Endothelial cell of umbilical vein (primary cell): Measurements from ENCODE around the gene ZDHHC6. TPM values are rescaled to one million over a fixed set of nuclear protein-coding genes. Genes with fewer than 3 reads are reported as not detected.

Source experiments
- BruUV-seq: library from RNA; stranded (reverse); fragments of 400-500 nt; replicated peaks from 2 replicates; lab custom pipeline; 2021; lab: Mats Ljungman, UMichigan
- CTCF ChIA-PET: fragments of 300-600, 350-600 bp; sonication (Branson Sonifier 250); formaldehyde crosslinking; loops from one replicate; lab custom pipeline; 2021; ENCODE audit warnings: antibody characterized with exemption, inconsistent platforms; lab: Charles Lee
- POLR2A ChIA-PET: fragments of 300-600, 350-600 bp; sonication (Branson Sonifier 250); formaldehyde crosslinking; loops from one replicate; lab custom pipeline; 2021; ENCODE audit warnings: antibody characterized with exemption, inconsistent platforms; lab: Charles Lee
- DNase-seq: peaks from one replicate; pipeline ENCODE4 v3.0.0-alpha.2; 2011; ENCODE audit warnings: low read depth, low spot score
- FAIRE-seq: peaks from 2 replicates; lab custom pipeline; 2011; peaks lifted over from hg19 to GRCh38; lab: Jason Lieb, UNC
- H2AFZ ChIP-seq: 2 replicates; pipeline ENCODE4 v1.6.0; 2012; ENCODE audit warnings: low read depth, low read length, control low read depth, inconsistent platforms
- H3K27ac ChIP-seq: 2 replicates; pipeline ENCODE4 v1.5.1; 2011; ENCODE audit warnings: low read depth, mild to moderate bottlenecking, control low read depth, low read length, moderate library complexity; ENCODE audit not compliant: insufficient read depth
- H3K27me3 ChIP-seq, 2 experiments: 2 replicates each; pipeline versions ENCODE4 v1.6.0 to v1.6.1; 2011; ENCODE audit warnings: low read length in 2 of 2, mixed read lengths in 1 of 2; ENCODE audit not compliant: control insufficient read depth in 2 of 2, insufficient read depth in 2 of 2
- H3K36me3 ChIP-seq, 2 experiments: 2 replicates in 1 of 2; 3 replicates in 1 of 2; pipeline ENCODE4 v1.5.1; 2011; ENCODE audit warnings: low read length in 2 of 2, mild to moderate bottlenecking in 1 of 2, moderate library complexity in 1 of 2; ENCODE audit not compliant: control insufficient read depth in 2 of 2, insufficient read depth in 2 of 2; ENCODE audit errors: extremely low read depth in 1 of 2
- H3K4me1 ChIP-seq: 3 replicates; pipeline ENCODE4 v1.5.1; 2011; ENCODE audit warnings: mild to moderate bottlenecking, low read length; ENCODE audit not compliant: control insufficient read depth, insufficient read depth; ENCODE audit errors: extremely low read depth
- H3K4me2 ChIP-seq: 2 replicates; pipeline ENCODE4 v1.6.1; 2011; ENCODE audit warnings: low read length, control low read depth, mixed read lengths; ENCODE audit not compliant: insufficient read depth
- H3K4me3 ChIP-seq, 3 experiments: fragments of 200-600 bp in 1 of 3; sonication (generic), shearing (Covaris generic) in 1 of 3; replicated peaks in 1 of 3; 2 replicates each; pipeline ENCODE4 v1.5.1; 2011 to 2016; ENCODE audit warnings: control low read depth in 3 of 3, low read length in 3 of 3, mild to moderate bottlenecking in 2 of 3, inconsistent platforms in 1 of 3, low read depth in 1 of 3, moderate library complexity in 1 of 3; ENCODE audit not compliant: insufficient read depth in 1 of 3
- H3K79me2 ChIP-seq: 2 replicates; pipeline ENCODE4 v1.6.0; 2012; ENCODE audit warnings: low read length, inconsistent platforms; ENCODE audit not compliant: control insufficient read depth, insufficient read depth
- H3K9ac ChIP-seq: replicated peaks from 2 replicates; pipeline ENCODE3; 2011; ENCODE audit warnings: low read length, control low read depth; ENCODE audit not compliant: insufficient read depth; ENCODE audit errors: extremely low read depth
- H3K9me1 ChIP-seq: replicated peaks from 3 replicates; pipeline ENCODE4 v1.6.0; 2011; ENCODE audit warnings: mild to moderate bottlenecking, low read length; ENCODE audit not compliant: control insufficient read depth, insufficient read depth; ENCODE audit errors: extremely low read depth
- H3K9me3 ChIP-seq: replicated peaks from 2 replicates; pipeline ENCODE4 v1.5.1; 2012; ENCODE audit warnings: low read length, inconsistent platforms; ENCODE audit not compliant: control insufficient read depth, insufficient read depth
- H4K20me1 ChIP-seq: replicated peaks from 2 replicates; pipeline ENCODE3; 2011; ENCODE audit warnings: mild to moderate bottlenecking, low read length; ENCODE audit not compliant: control insufficient read depth, insufficient read depth; ENCODE audit errors: extremely low read depth
- CTCF ChIP-seq, 2 donors: IDR thresholded peaks; 1 replicate in 1 of 2; 2 replicates in 1 of 2; pipeline ENCODE4 v1.5.1; 2011; ENCODE audit warnings: low read length in 2 of 2, mild to moderate bottlenecking in 2 of 2, moderate library complexity in 2 of 2, control low read depth in 1 of 2, inconsistent platforms in 1 of 2, low read depth in 1 of 2; ENCODE audit not compliant: insufficient read depth in 1 of 2; ENCODE audit errors: extremely low read depth in 1 of 2
- EZH2 ChIP-seq: IDR thresholded peaks from 2 replicates; pipeline ENCODE4 v1.6.1; 2012; ENCODE audit warnings: borderline replicate concordance, low read depth, mild to moderate bottlenecking, moderate library complexity, low read length, inconsistent platforms; ENCODE audit not compliant: severe bottlenecking
- FOS ChIP-seq: IDR thresholded peaks from 2 replicates; pipeline ENCODE4 v1.6.1; 2011; ENCODE audit warnings: mild to moderate bottlenecking, low read length, moderate library complexity, borderline replicate concordance; ENCODE audit not compliant: insufficient read depth
- GATA2 ChIP-seq: IDR thresholded peaks from 2 replicates; pipeline ENCODE4 v1.7.0; 2011; ENCODE audit warnings: low read depth, mild to moderate bottlenecking, moderate library complexity, mixed read lengths, low read length; ENCODE audit not compliant: insufficient read length, insufficient read depth
- JUN ChIP-seq: IDR thresholded peaks from 2 replicates; pipeline ENCODE4 v1.6.1; 2011; ENCODE audit warnings: borderline replicate concordance, low read depth; ENCODE audit not compliant: insufficient read length, insufficient read depth
- MAX ChIP-seq: IDR thresholded peaks from 2 replicates; pipeline ENCODE4 v1.6.1; 2011; ENCODE audit not compliant: insufficient read depth, insufficient read length
- MYC ChIP-seq: IDR thresholded peaks from one replicate; pipeline ENCODE4 v1.6.1; 2011; ENCODE audit warnings: mild to moderate bottlenecking, low read depth, low read length
- POLR2A ChIP-seq: IDR thresholded peaks from 2 replicates; pipeline ENCODE4 v1.6.1; 2012; ENCODE audit warnings: low read depth, mild to moderate bottlenecking, control low read depth, low read length
- POLR2AphosphoS5 ChIP-seq: IDR thresholded peaks from 2 replicates; pipeline ENCODE4 v1.6.1; 2012; ENCODE audit warnings: low read depth, mild to moderate bottlenecking, control low read depth, low read length, moderate library complexity; ENCODE audit not compliant: insufficient read depth
- dilution Hi-C: fragments of 300-500 bp; cut with MboI; formaldehyde crosslinking; loops from one replicate; pipeline ENCODE4 v1.15.0; 2019; ENCODE audit warnings: low sequenced_read_pairs; ENCODE audit not compliant: extremely low pct_ligation_motif_present
- intact Hi-C: fragments of 100-400 bp; cut with micrococcal nuclease; formaldehyde crosslinking; loops from one replicate; pipeline ENCODE4 v1.10.0; 2022
- polyA plus RNA-seq, 4 experiments: library from polyadenylated mRNA; depleted of rRNA in 3 of 4; stranded (reverse) in 3 of 4; unstranded in 1 of 4; fragments of >200 nt; gene quantifications; 2 replicates each; pipeline versions ENCODE4 v1.2.1 to v1.2.3, GENCODE V29; 2011 to 2012; ENCODE audit warnings: missing spikeins in 1 of 4
- total RNA-seq: library from RNA; stranded (reverse); gene quantifications from 2 replicates; pipeline ENCODE4 v1.2.3, GENCODE V29; 2021

ZDHHC6 gene
- total and polyA plus RNA-seq, 2 donors (not counting 3 experiments of a cell fraction or from before 2014, with no cell fraction given): 21.6 to 41.9 TPM

- Histone ChIP-seq H3K4me1 (peaks cover 10% of the 10 kb centered on the region), H3K4me2 (no peak overlapping the region), H3K9me3 (no peaks in the 10 kb centered on the region), H2AFZ (no peak overlapping the region), H3K79me2 (no peaks in the 10 kb centered on the region), H3K9me1 (no peaks in the 10 kb centered on the region), H3K27me3 (no peaks in the 10 kb centered on the region), H3K36me3 (no peaks in the 10 kb centered on the region), H3K9ac (no peak overlapping the region), H3K4me3 (no peak overlapping the region), H3K27ac (no peak overlapping the region), H4K20me1 (no peaks in the 10 kb centered on the region)
- DNase-seq (no peak), FAIRE-seq (no peak)
- TF ChIP-seq MYC (no peak), CTCF (IDR thresholded peaks at IDR 0.05; ENCODE audit: extremely low read depth in 1 of 2, insufficient read depth in 1 of 2, low read depth in 1 of 2, low read length in 2 of 2) (no peak), FOS (no peak), POLR2AphosphoS5 (no peak), POLR2A (no peak), GATA2 (no peak), JUN (no peak), MAX (no peak), EZH2 (no peak)
- dilution Hi-C loops: no loop called here
- POLR2A ChIA-PET: no interaction called here
- intact Hi-C loops: no loop called here
- CTCF ChIA-PET: interaction anchor here (1.0 kb wide), 1 partner anchor 32 kb away, joined by 5 read pairs; no protein-coding TSS in a partner anchor
- no TSS peak for BruUV-seq
These were observed 43.8 kb downstream of the ZDHHC6 start for GRCh38 chr10:112402917-112403316.
